GM12878 (cell line): ENCODE data around the gene PTPRJ. TPM values are rescaled to one million over a fixed set of nuclear protein-coding genes. Genes with fewer than 3 reads are reported as not detected.
A peak's percentile ranks its signal among the peaks of the same experiment; 100 is the strongest.

Experiments
- ATAC-seq: fragments of 200-7000 bp; cut with Tn5 transposase; 3 replicates; pipeline ENCODE4 v1.9.1; 2020; ENCODE audit warnings: mild to moderate bottlenecking, moderate library complexity
- BruUV-seq: library from RNA; stranded (reverse); fragments of 400-500 nt; replicated peaks from 2 replicates; lab custom pipeline; 2021; lab: Mats Ljungman, UMichigan
- CTCF ChIA-PET: fragments of 300-600 bp; sonication (Branson Sonifier 250); formaldehyde crosslinking; extraction: SDS; loops from one replicate; lab custom pipeline; 2021; ENCODE audit warnings: inconsistent platforms; lab: Yijun Ruan, JAX
- POLR2A ChIA-PET: fragments of 350-600 bp; formaldehyde crosslinking; extraction: SDS; loops from one replicate; lab custom pipeline; 2021; ENCODE audit warnings: inconsistent platforms; lab: Charles Lee
- RAD21 ChIA-PET: fragments of 300-600 bp; sonication (Branson Sonifier 250); formaldehyde crosslinking; loops from one replicate; lab custom pipeline; 2023; ENCODE audit warnings: antibody characterized with exemption; ENCODE audit not compliant: unreplicated experiment; lab: Charles Lee
- SMC1A ChIA-PET: fragments of 300-600 bp; sonication (Branson Sonifier 250); formaldehyde crosslinking; loops from one replicate; lab custom pipeline; 2023; ENCODE audit not compliant: unreplicated experiment, uncharacterized antibody; lab: Charles Lee
- DNase-seq: peaks from one replicate; pipeline ENCODE4 v3.0.0-alpha.2; 2011; ENCODE audit warnings: low read depth, low spot score
- FAIRE-seq: peaks from 3 replicates; lab custom pipeline; 2011; peaks lifted over from hg19 to GRCh38; lab: Jason Lieb, UNC
- H2AFZ ChIP-seq: 2 replicates; pipeline ENCODE4 v1.6.0; 2011; ENCODE audit warnings: low read depth, low read length, control low read depth; ENCODE audit not compliant: control insufficient read depth
- H3K27ac ChIP-seq: 2 replicates; pipeline ENCODE4 v1.5.1; 2011; ENCODE audit warnings: control low read depth; ENCODE audit not compliant: control insufficient read depth, insufficient read depth
- H3K27me3 ChIP-seq, 2 experiments: replicated peaks in 1 of 2; 2 replicates each; pipeline versions ENCODE4 v1.6.0 to v1.6.1; 2011; ENCODE audit warnings: low read length in 1 of 2; ENCODE audit not compliant: control insufficient read depth in 2 of 2, insufficient read depth in 2 of 2
- H3K36me3 ChIP-seq, 2 experiments: 2 replicates each; pipeline ENCODE4 v1.5.1; 2011; ENCODE audit warnings: low read length in 1 of 2; ENCODE audit not compliant: control insufficient read depth in 2 of 2, insufficient read depth in 2 of 2
- H3K4me1 ChIP-seq: 2 replicates; pipeline ENCODE4 v1.6.1; 2011; ENCODE audit warnings: mild to moderate bottlenecking, low read length, moderate library complexity, mixed read lengths; ENCODE audit not compliant: control insufficient read depth, insufficient read depth
- H3K4me2 ChIP-seq: 2 replicates; pipeline ENCODE4 v1.6.0; 2011; ENCODE audit warnings: control low read depth; ENCODE audit not compliant: control insufficient read depth, insufficient read depth
- H3K4me3 ChIP-seq: fragments of 200-600 bp; sonication (generic); 2 replicates; pipeline ENCODE4 v1.5.1; 2016
- H3K79me2 ChIP-seq: 2 replicates; pipeline ENCODE4 v1.6.0; 2011; ENCODE audit warnings: low read length; ENCODE audit not compliant: control insufficient read depth, insufficient read depth
- H3K9ac ChIP-seq: 2 replicates; pipeline ENCODE4 v1.8.0; 2011; ENCODE audit warnings: low read length, control low read depth, mixed read lengths; ENCODE audit not compliant: control insufficient read depth, insufficient read depth
- H3K9me3 ChIP-seq: replicated peaks from 3 replicates; pipeline ENCODE4 v1.5.1; 2011; ENCODE audit warnings: mild to moderate bottlenecking, low read length; ENCODE audit not compliant: control insufficient read depth, insufficient read depth
- H4K20me1 ChIP-seq: 2 replicates; pipeline ENCODE4 v1.6.0; 2011; ENCODE audit not compliant: control insufficient read depth, insufficient read depth
- CREM ChIP-seq: IDR thresholded peaks from 2 replicates; pipeline ENCODE4 v1.6.1; 2014; ENCODE audit warnings: antibody characterized with exemption, low read depth
- ETV6 ChIP-seq, 2 experiments: fragments of 450-650 bp in 1 of 2; IDR thresholded peaks in 1 of 2; conservative IDR thresholded peaks in 1 of 2; 2 replicates each; pipeline ENCODE4 v1.6.1; 2014; ENCODE audit warnings: antibody characterized with exemption in 1 of 2, borderline replicate concordance in 1 of 2, low read depth in 1 of 2, mild to moderate bottlenecking in 1 of 2, moderate library complexity in 1 of 2
- NBN ChIP-seq: fragments of 450-650 bp; IDR thresholded peaks from 2 replicates; pipeline ENCODE4 v1.6.1; 2016
- YBX1 ChIP-seq: fragments of 450-650 bp; IDR thresholded peaks from 2 replicates; pipeline ENCODE4 v1.6.1; 2016; ENCODE audit warnings: antibody characterized with exemption
- WGBS: methylation state at CpG from one replicate; pipeline ENCODE4 v1.1.6; 2016; ENCODE audit warnings: low lambda C conversion rate; ENCODE audit not compliant: insufficient replicate concordance, insufficient coverage; ENCODE audit errors: missing lambda C conversion rate; 5-methylcytosine and 5-hydroxymethylcytosine counted together
- in situ Hi-C: fragments of 300-500 bp; cut with MboI; formaldehyde crosslinking; loops from 9 replicates; pipeline ENCODE4 v1.14.3; 2018; ENCODE audit warnings: mixed read lengths
- intact Hi-C: fragments of 100-400 bp; cut with micrococcal nuclease; formaldehyde crosslinking; loops from one replicate; pipeline ENCODE4 v1.14.2; 2022; ENCODE audit not compliant: unreplicated experiment
- polyA plus RNA-seq, 11 experiments: library from polyadenylated mRNA; depleted of rRNA in 4 of 11; unstranded in 6 of 11; stranded (reverse) in 5 of 11; fragments of >200 nt; fragmentation: Nextera tagmentation in 4 of 11; fragmentation: Illumina TruSeq in 1 of 11; extraction: Ambion mirVana in 4 of 11; extraction: Trizol in 1 of 11; gene quantifications; 1 replicate in 1 of 11; 2 replicates in 10 of 11; pipeline versions ENCODE4 v1.2.1 to v1.2.3, GENCODE V29; 2011 to 2016; ENCODE audit warnings: inconsistent platforms in 2 of 11, missing spikeins in 2 of 11, low read depth in 1 of 11
- total RNA-seq, 4 experiments: library from RNA; depleted of rRNA in 3 of 4; stranded (reverse); fragments of >200 nt in 3 of 4; fragmentation: Illumina TruSeq in 1 of 4; extraction: Trizol in 1 of 4; gene quantifications; 2 replicates each; pipeline versions ENCODE4 v1.2.1 to v1.2.3, GENCODE V29; 2013 to 2021

PTPRJ gene
- total and polyA plus RNA-seq, 10 of the 15 experiments (the other 5 are each of a cell fraction or from before 2014, with no cell fraction given) = 0.22 to 22.4 (median 7.4) TPM

- TF ChIP-seq CREM = 0 out of 2 replicates have a peak, but pooled peaks have one; percentile 7
- TF ChIP-seq NBN = no peak
- 0 out of 4 replicates have a peak, but pooled peaks of 1 of the 2 experiments have one; percentile 19 for TF ChIP-seq ETV6 (conservative IDR thresholded peaks at IDR 0.05 in 1 of 2, IDR thresholded peaks at IDR 0.05 in 1 of 2; ENCODE audit: borderline replicate concordance in 1 of 2, low read depth in 1 of 2)
- TF ChIP-seq YBX1 = no peak
- H3K27ac ChIP-seq = peak overlapping the region; percentile 72
- H3K27me3 ChIP-seq = no peaks in the 10 kb centered on the region
- RAD21 ChIA-PET = interaction anchor here (0.8 to 8.2 kb wide), 6 partner anchors 93 to 255 kb away, joined by 3 to 171 read pairs (median 8); no protein-coding TSS in a partner anchor
- POLR2A ChIA-PET = interaction anchor here (1.5 kb wide), 1 partner anchor 12 kb away, joined by 5 read pairs; no protein-coding TSS in a partner anchor
- intact Hi-C loops (loop anchor here (5.0 kb wide), 2 partner anchors 99 to 124 kb away; partner anchors contain the start of gene PTPRJ), in situ Hi-C loops (loop anchor here (5.0 to 10.0 kb wide), 3 partner anchors 114 to 259 kb away; partner anchors contain the start of gene NUP160)
- no peaks in the 10 kb centered on the region for H3K9me3 ChIP-seq
- WGBS = 7% methylated on average over 6 of the region's 6 CpGs
- peaks cover 59% of the 10 kb centered on the region for H3K4me1 ChIP-seq
- H4K20me1 ChIP-seq = no peaks in the 10 kb centered on the region; the same call in 1 of the 2 replicates
- H3K36me3 ChIP-seq = no peaks in the 10 kb centered on the region
- SMC1A ChIA-PET = interaction anchor here (0.7 to 11.3 kb wide), 7 partner anchors 13 to 377 kb away, joined by 3 to 234 read pairs (median 6); no protein-coding TSS in a partner anchor
- H3K9ac ChIP-seq = no peak overlapping the region
- H3K79me2 ChIP-seq = peaks cover 5% of the 10 kb centered on the region
- peak; percentile 5 for ATAC-seq
- FAIRE-seq = no peak
- peak overlapping the region; percentile 50 for H3K4me2 ChIP-seq
- H3K4me3 ChIP-seq = 0 out of 2 replicates have a peak overlapping the region, but pooled peaks have one; percentile 23
- BruUV-seq = no TSS peak
- CTCF ChIA-PET = interaction anchor here (1.0 to 10.9 kb wide), 3 partner anchors 14 to 252 kb away, joined by 3 to 244 read pairs (median 17); no protein-coding TSS in a partner anchor
- H2AFZ ChIP-seq = no peak overlapping the region
- DNase-seq = no peak
Observed at GRCh38 chr11:48106166-48106565, 125.8 kb downstream of the PTPRJ start.
